AML-193 (cell line): ENCODE data around the gene MAG.

ENCODE experiments used
- DNase-seq, 2 experiments: peaks; one replicate each; lab custom pipeline; 2025; lab: John Stamatoyannopoulos, UW

Gene MAG

GRCh38 chr19:35265126-35265899 lies 26.6 kb upstream of the MAG start:
- no peak for DNase-seq

DNA sequence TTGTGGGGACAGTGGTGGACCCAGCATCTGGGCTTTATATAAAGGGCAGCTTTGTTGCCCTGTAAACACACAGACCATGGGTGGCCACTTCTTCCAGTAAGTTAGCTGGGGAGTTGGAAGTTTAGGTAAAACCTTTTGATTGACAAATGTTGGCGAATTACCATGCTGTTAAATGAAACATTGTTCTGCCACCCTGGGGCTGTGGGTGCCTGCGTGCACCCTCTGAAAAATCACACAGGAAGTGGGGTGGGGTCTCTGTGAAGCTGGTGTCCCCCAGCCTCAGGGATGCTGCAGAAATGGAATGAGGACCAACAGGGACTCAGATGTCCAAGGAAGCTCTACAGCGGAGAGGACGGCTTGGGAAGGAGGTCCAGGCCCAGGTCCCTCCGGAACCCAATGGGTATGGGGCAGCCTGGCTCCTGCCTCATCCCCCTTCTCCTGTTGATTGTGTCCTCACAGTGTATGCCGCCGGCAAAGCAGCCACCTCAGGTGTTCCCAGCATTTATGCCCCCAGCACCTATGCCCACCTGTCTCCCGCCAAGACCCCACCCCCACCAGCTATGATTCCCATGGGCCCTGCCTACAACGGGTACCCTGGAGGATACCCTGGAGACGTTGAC lies 26.0 kb upstream of the MAG start:
- no peak for DNase-seq

- no peak for DNase-seq
Observed at GRCh38 chr19:35266520-35267352, 25.2 kb upstream of the MAG start.

- no peak for DNase-seq
Observed at GRCh38 chr19:35267353-35267817, 24.6 kb upstream of the MAG start.

GRCh38 chr19:35267818-35268535 lies 24.0 kb upstream of the MAG start:
- DNase-seq = peak; percentile 27 to 54

- DNase-seq = peak; percentile 22 to 29
Observed at GRCh38 chr19:35268536-35269437, 23.2 kb upstream of the MAG start, which contains the start of gene USF2. TSS of gene USF2 (plus strand) at chr19:35268962. CDS start at chr19:35269102, 140 bp downstream.

DNA sequence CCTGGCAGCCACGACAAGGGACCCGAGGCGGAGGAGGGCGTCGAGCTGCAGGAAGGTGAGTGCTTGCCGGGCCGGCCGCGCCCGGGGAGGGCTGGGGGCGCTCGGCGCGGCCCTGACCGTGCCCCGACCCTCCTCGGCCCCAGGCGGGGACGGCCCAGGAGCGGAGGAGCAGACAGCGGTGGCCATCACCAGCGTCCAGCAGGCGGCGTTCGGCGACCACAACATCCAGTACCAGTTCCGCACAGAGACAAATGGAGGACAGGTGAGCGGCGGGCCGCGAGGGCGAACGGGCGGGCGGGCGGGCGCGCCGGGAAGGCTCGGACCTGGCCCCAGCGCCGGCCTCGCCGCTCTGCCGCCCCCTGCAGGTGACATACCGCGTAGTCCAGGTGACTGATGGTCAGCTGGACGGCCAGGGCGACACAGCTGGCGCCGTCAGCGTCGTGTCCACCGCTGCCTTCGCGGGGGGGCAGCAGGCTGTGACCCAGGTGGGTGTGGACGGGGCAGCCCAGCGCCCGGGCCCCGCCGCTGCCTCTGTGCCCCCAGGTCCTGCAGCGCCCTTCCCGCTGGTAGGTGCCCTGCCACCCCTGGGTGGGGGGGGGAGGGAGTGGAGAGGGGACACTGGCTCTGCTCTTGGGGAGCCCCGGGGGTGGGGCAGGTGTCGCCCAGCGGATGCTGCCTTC lies 22.4 kb upstream of the MAG start:
- peak; percentile 53 to 65 for DNase-seq

GRCh38 chr19:35270381-35270811 lies 21.6 kb upstream of the MAG start:
- DNase-seq = no peak

DNA sequence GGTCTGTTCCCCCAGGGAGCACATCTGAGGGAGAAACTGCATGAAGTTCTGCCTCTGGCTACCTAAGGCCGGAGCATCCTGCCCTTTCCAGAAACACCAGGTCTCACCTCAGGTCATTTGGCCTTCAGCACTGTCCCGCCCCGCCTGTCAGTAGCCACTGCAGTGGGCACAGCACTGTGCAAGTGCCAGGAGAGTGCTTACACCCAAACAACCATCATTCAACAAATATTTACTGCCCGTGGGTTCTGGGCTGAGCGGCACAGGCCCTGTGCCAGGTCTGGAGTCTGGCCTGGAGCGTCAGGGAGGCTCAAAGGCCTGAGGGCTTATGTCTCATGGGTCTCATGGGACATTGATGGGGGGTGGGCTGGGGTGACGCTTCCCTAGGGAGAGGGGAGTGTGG lies 20.4 kb upstream of the MAG start:
- no peak for DNase-seq

GRCh38 chr19:35272122-35272719 lies 19.7 kb upstream of the MAG start:
- peak in 1 of 2 experiments; percentile 19 for DNase-seq

GRCh38 chr19:35272954-35273649 lies 18.9 kb upstream of the MAG start:
- no peak for DNase-seq

GRCh38 chr19:35273686-35274259 lies 18.2 kb upstream of the MAG start:
- DNase-seq = no peak

DNA sequence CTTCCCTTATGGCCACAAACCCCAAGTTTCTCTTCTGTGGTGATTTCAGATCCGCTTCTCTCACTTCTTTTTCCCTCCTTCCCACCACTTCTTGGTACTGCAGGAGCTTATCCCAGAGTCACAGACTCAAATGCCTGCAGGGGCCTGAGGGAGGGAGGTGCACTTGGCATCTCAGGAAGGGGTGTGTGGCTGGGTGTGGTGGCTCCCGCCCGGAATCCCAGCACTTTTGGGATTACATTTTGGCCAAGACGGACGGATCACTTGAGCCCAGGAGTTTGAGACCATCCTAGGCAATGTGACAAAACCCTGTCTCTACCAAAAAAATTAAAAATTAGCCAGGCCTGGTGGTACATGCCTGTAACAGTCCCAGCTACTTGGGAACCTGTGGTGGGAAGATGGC lies 17.6 kb upstream of the MAG start:
- no peak for DNase-seq

GRCh38 chr19:35276706-35277281 lies 15.2 kb upstream of the MAG start:
- no peak for DNase-seq

DNA sequence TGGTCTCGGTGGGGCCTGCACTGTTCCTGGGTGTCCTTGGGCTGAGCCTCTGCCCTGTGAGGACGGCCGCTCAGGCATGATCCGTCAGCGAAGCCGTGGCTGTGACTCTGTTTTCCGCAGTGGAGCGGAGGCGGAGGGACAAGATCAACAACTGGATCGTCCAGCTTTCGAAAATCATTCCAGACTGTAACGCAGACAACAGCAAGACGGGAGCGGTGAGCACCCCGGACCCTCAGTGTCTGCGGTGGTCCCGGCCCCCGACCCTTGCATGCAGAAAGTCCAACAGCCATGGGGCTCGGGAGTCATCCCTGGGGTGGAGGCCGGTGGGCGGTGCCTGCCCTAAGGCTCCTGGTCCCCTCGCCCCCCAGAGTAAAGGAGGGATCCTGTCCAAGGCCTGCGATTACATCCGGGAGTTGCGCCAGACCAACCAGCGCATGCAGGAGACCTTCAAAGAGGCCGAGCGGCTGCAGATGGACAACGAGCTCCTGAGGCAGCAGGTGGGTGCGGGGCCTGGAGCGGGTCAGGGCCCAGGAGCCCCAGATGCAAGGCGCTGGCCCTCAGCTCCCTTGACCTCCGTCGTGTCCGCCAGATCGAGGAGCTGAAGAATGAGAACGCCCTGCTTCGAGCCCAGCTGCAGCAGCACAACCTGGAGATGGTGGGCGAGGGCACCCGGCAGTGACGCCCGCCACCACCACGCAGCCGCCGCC lies 13.2 kb upstream of the MAG start:
- DNase-seq = no peak

- DNase-seq = no peak
Observed at GRCh38 chr19:35279374-35279773, 12.6 kb upstream of the MAG start.

- DNase-seq = no peak
Observed at GRCh38 chr19:35279985-35280821, 11.8 kb upstream of the MAG start.
